ENCODE data around the gene RFX8. TPM values are rescaled to one million over a fixed set of nuclear protein-coding genes. Genes with fewer than 3 reads are reported as not detected.
"Not testable (repeated sequence)": the region's sequence is repeated elsewhere in the genome, so short reads cannot be mapped to it uniquely, and the experiment has no call there.

The RFX8 gene
- total RNA-seq, result not detected
- long read RNA-seq, result 0 reads

GRCh38 chr2:101474731-101475384 lies at the start of gene RFX8:
Gene RFX8, minus strand, starts transcription at chr2:101475112. Its CDS starts 8,264 bp downstream, at chr2:101466848.
- ATAC-seq (no peak), DNase-seq (no peak)
- intact Hi-C loops (cut with DNase I, micrococcal nuclease), result no loop called here

GRCh38 chr2:101521487-101521886 lies 46.6 kb upstream of the RFX8 start:
- DNase-seq (no peak), ATAC-seq (no peak)
- intact Hi-C loops (cut with DNase I, micrococcal nuclease), result no loop called here

GRCh38 chr2:101520246-101520645 lies 45.3 kb upstream of the RFX8 start:
- ATAC-seq (no peak), DNase-seq (no peak)
- intact Hi-C loops (cut with DNase I, micrococcal nuclease), result no loop called here

- intact Hi-C loops (cut with DNase I, micrococcal nuclease), result loop anchor here in 1 of 2 donors (10.0 kb wide), 1 partner anchor 316 kb away; no protein-coding TSS in a partner anchor
- ATAC-seq, result peak; percentile 91
- DNase-seq, result peak; percentile 30 to 38
These were observed 43.9 kb upstream of the RFX8 start for GRCh38 chr2:101518578-101519492.

GRCh38 chr2:101517758-101518271 lies 42.9 kb upstream of the RFX8 start:
- intact Hi-C loops (cut with DNase I, micrococcal nuclease), result loop anchor here in 1 of 2 donors (10.0 kb wide), 1 partner anchor 317 kb away; no protein-coding TSS in a partner anchor
- ATAC-seq, result no peak
- no peak for DNase-seq

- peak; percentile 58 for ATAC-seq
- no peak for DNase-seq
- intact Hi-C loops (cut with DNase I, micrococcal nuclease), result loop anchor here in 1 of 2 donors (10.0 kb wide), 1 partner anchor 318 kb away; no protein-coding TSS in a partner anchor
These were observed 42.1 kb upstream of the RFX8 start for GRCh38 chr2:101516823-101517690.

GRCh38 chr2:101516349-101516748 lies 41.4 kb upstream of the RFX8 start:
- intact Hi-C loops (cut with DNase I, micrococcal nuclease), result loop anchor here in 1 of 2 donors (10.0 kb wide), 1 partner anchor 318 kb away; no protein-coding TSS in a partner anchor

GRCh38 chr2:101515477-101515876 lies 40.6 kb upstream of the RFX8 start:
- intact Hi-C loops (cut with DNase I, micrococcal nuclease), result loop anchor here in 1 of 2 donors (10.0 kb wide), 1 partner anchor 319 kb away; no protein-coding TSS in a partner anchor
- DNase-seq (no peak), ATAC-seq (no peak)

More at GRCh38 chr2:101516349-101516748, 41.4 kb upstream of the RFX8 start:
- ATAC-seq (no peak), DNase-seq (no peak)

GRCh38 chr2:101512993-101513392 lies 38.1 kb upstream of the RFX8 start:
- intact Hi-C loops (cut with DNase I, micrococcal nuclease), result loop anchor here in 1 of 2 donors (10.0 kb wide), 1 partner anchor 322 kb away; no protein-coding TSS in a partner anchor
- DNase-seq, result no peak
- no peak for ATAC-seq

GRCh38 chr2:101511381-101511780 lies 36.5 kb upstream of the RFX8 start:
- intact Hi-C loops (cut with DNase I, micrococcal nuclease), result loop anchor here in 1 of 2 donors (10.0 kb wide), 1 partner anchor 323 kb away; no protein-coding TSS in a partner anchor
- ATAC-seq (no peak), DNase-seq (no peak)

- intact Hi-C loops (cut with DNase I, micrococcal nuclease), result loop anchor here in 1 of 2 donors (10.0 kb wide), 1 partner anchor 325 kb away; no protein-coding TSS in a partner anchor
- DNase-seq, result no peak
- ATAC-seq, result no peak
These were observed 34.8 kb upstream of the RFX8 start for GRCh38 chr2:101509499-101510284.

- no peak for ATAC-seq
- intact Hi-C loops (cut with DNase I, micrococcal nuclease), result no loop called here
- no peak for DNase-seq
These were observed 33.7 kb upstream of the RFX8 start for GRCh38 chr2:101508636-101509035.

- ATAC-seq; DNase-seq; intact Hi-C loops (cut with DNase I, micrococcal nuclease): not testable (repeated sequence)
These were observed 30.4 kb upstream of the RFX8 start for GRCh38 chr2:101505276-101505675.

GRCh38 chr2:101504744-101505143 lies 29.8 kb upstream of the RFX8 start:
- DNase-seq; intact Hi-C loops (cut with DNase I, micrococcal nuclease); ATAC-seq: not testable (repeated sequence)

- DNase-seq, result no peak
- intact Hi-C loops (cut with DNase I, micrococcal nuclease), result no loop called here
- no peak for ATAC-seq
These were observed 27.2 kb upstream of the RFX8 start for GRCh38 chr2:101502095-101502494.

GRCh38 chr2:101501443-101501842 lies 26.5 kb upstream of the RFX8 start:
- DNase-seq, result no peak
- no peak for ATAC-seq

GRCh38 chr2:101500860-101501259 lies 25.9 kb upstream of the RFX8 start:
- DNase-seq, result no peak
- intact Hi-C loops (cut with DNase I, micrococcal nuclease), result no loop called here
- no peak for ATAC-seq

More at GRCh38 chr2:101501443-101501842, 26.5 kb upstream of the RFX8 start:
- intact Hi-C loops (cut with DNase I, micrococcal nuclease), result no loop called here

All from left colon (tissue), 2 donors.